Gastroesophageal sphincter (tissue), 3 donors: Measurements from ENCODE around the gene SHISA6.

Experiments used
- POLR2A ChIP-seq, 2 donors: fragments of 450-650 bp; IDR thresholded peaks; one replicate each; pipeline ENCODE4 v1.6.1; 2017; ENCODE audit warnings: antibody characterized with exemption in 2 of 2, mild to moderate bottlenecking in 2 of 2, moderate library complexity in 1 of 2
- TF ChIP-seq, protein P1 (sequence below), 4 experiments: fragments of 200-600 bp in 2 of 4; fragments of 450-650 bp in 2 of 4; sonication (generic) in 1 of 4; IDR thresholded peaks; one replicate each; pipeline ENCODE4 v1.5.1; 2017 to 2019; ENCODE audit warnings: antibody characterized with exemption in 4 of 4, mild to moderate bottlenecking in 2 of 4, moderate library complexity in 2 of 4

DNA sequence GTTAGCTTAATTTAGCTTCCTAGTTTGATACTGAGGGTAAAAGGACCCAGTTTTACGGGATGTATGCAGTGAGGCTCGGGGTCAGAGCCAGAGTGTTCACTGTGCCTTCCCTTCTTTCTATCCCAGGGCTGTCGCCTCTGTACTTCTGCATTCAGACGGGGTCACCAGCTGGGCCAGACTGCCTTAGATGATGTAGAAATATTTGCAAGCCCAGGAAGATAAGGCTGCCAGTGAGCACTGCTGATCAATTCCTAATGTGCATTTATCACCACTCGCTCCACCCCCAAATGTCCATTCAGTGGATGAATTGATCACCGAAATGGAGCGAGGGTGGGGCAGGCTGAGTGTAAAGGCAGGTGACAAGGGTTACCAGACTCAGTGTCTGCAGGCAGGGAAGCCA, 9.1 kb downstream of the SHISA6 start:
- TF ChIP-seq, protein P1, sequence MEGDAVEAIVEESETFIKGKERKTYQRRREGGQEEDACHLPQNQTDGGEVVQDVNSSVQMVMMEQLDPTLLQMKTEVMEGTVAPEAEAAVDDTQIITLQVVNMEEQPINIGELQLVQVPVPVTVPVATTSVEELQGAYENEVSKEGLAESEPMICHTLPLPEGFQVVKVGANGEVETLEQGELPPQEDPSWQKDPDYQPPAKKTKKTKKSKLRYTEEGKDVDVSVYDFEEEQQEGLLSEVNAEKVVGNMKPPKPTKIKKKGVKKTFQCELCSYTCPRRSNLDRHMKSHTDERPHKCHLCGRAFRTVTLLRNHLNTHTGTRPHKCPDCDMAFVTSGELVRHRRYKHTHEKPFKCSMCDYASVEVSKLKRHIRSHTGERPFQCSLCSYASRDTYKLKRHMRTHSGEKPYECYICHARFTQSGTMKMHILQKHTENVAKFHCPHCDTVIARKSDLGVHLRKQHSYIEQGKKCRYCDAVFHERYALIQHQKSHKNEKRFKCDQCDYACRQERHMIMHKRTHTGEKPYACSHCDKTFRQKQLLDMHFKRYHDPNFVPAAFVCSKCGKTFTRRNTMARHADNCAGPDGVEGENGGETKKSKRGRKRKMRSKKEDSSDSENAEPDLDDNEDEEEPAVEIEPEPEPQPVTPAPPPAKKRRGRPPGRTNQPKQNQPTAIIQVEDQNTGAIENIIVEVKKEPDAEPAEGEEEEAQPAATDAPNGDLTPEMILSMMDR (IDR thresholded peaks at IDR 0.05), result no peak
- no peak for TF ChIP-seq POLR2A (IDR thresholded peaks at IDR 0.05)
